Measurements from ENCODE around the gene EFNA5.

DNA sequence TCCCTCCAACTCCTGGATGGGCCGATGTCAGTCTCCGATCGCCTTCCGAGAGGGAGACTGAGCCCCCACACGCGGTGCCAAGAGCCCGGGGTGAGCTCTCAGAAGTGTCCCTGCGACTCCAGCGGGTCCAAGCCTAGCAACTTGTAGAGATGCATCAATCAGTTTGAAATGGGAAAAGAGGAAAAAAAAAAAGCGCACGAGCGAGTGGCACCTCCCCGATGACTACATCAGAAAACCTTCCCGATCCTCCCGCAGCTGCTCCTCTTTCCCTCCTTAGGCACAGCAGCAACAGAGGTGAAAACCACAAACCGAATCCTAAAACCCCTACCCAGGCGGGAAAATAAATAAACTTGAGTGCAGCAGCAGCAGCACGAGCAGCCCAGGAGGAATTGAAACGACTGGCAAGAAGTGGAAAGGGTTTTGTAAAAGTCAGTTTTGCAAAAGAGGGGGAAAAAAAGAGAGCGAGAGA lies 1.0 kb upstream of the EFNA5 start:
- TF ChIP-seq POLR2A (IDR thresholded peaks at IDR 0.05; ENCODE audit: low read length) (no peak), GATA1 (IDR thresholded peaks at IDR 0.05; ENCODE audit: low read depth, low read length) (no peak)

Data from erythroblast (primary cell).